Mucosa of gallbladder (tissue), 1 donor: ENCODE results near the gene NTHL1. TPM values are rescaled to one million over a fixed set of nuclear protein-coding genes. Genes with fewer than 3 reads are reported as not detected.
"Not testable (repeated sequence)": the region's sequence is repeated elsewhere in the genome, so short reads cannot be mapped to it uniquely, and the experiment has no call there.

Experiments
- DNase-seq: peaks from one replicate; pipeline ENCODE4 v3.0.0-alpha.2; 2020; ENCODE audit warnings: low spot score
- total RNA-seq: library from RNA; stranded (reverse); gene quantifications from one replicate; pipeline ENCODE4 v1.2.1, GENCODE V29; 2021
- donor health status: DM: no; HTN: no; CAD: no.

The NTHL1 gene
- total RNA-seq, 1 donor from 2014 or later, result 33.9 TPM

DNA sequence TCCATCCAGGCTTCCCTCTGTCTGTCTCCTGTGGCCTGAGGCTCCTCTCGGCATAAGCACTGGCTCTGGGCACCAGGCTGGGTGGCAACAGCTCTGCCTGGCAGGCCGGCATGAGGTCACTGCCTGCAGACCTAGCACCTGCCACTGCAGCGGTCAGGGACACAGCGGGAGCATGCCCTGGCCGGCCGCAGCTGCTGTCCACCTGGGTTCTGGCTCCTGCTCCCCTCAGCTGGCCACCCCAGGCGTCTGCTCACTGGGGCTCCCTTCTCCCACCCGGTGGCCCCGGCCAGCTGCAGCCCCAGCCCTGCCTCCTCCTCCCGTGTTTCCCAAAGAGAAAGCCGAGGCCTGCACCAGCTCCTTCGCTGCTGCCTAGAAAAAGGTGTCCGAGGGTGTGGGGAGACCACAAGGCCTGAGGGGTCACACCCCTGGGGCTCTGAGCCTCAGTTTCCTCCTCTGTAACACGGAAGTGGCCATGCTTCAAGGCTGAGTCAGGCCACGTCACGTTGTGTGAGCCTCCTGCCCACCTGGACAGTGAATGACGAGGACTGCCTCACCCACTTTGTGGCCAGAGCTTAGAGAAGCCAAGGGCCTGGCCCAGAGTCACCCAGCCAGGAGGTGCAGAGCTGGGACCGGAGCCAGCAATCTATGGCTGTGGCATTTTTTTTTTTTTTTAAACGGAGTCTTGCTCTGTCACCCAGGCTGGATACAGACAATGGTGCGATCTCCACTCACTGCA lies 6.7 kb downstream of the NTHL1 start:
- DNase-seq, result peak; percentile 83

- DNase-seq, result no peak
Measured at GRCh38 chr16:2040041-2040786, 7.4 kb downstream of the NTHL1 start.

GRCh38 chr16:2039274-2040031 lies 8.2 kb downstream of the NTHL1 start:
- peak; percentile 88 for DNase-seq

DNA sequence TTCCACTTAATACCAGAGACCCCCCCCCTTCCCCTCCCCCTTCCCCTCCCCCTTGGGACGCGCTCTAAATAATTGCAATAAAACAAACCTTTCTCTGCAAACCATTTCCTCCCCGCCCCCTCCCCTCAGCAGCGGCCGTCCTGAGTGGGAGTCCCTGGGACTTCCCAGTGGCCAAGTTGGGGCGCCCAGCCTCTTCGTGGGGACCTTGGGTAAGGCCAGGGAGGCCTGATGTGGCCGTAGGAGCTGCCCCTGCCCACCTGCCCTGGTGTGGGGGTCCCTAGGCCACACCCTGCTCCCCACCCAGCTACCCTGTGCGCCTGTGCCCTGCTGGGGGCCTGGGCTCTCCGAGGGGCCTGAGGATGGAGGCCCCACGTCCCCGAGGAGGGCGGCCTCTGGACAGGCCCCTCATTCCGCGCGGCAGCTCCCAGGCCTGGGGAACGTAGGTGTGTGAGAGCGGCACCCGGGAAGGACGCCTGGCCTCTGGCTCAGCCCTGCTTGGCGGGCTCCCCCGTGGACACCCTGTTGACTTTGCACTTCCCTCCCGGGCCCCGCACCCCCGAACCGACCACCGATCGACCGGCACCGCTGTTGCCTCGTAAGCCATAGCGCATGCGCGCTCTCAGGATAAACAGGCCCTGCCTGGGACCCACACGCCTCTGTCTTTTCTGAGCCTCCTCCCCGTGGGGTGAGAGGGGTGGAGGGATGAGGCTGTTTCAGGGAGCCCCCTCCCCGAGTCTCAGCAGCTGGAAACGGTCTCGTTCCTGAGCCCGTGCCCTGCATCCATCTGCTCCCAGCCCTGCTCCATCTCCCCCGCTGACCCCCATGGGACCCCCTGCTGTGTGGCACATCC lies 9.0 kb downstream of the NTHL1 start:
- DNase-seq, result no peak

- no peak for DNase-seq
Measured at GRCh38 chr16:2037647-2038381, 9.8 kb downstream of the NTHL1 start.

GRCh38 chr16:2037115-2037514 lies 10.5 kb downstream of the NTHL1 start:
- DNase-seq, result no peak

DNA sequence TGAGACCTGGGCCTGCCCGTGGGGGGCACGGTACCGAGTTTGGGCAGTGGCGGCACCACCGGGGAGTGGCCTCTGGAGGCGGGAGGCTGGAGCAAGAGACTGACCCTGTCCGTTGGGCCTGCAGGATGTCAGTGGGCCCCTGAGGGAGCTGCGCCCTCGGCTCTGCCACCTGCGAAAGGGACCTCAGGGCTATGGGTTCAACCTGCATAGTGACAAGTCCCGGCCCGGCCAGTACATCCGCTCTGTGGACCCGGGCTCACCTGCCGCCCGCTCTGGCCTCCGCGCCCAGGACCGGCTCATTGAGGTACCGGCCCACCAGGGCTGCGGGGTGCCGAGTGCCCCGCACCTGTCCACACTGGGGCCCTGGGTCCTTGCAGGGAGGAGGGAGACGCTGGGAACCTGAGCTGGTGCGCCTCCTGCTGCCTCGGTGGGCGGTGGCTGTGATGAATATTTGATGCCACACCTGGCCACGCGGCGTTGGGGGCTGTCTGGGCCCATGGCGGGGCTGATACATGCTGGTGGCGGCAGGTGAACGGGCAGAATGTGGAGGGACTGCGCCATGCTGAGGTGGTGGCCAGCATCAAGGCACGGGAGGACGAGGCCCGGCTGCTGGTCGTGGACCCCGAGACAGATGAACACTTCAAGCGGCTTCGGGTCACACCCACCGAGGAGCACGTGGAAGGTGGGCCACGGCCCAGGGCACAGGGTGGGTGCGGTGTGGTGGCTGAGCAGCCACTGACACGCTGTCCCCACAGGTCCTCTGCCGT lies 11.3 kb downstream of the NTHL1 start:
- no peak for DNase-seq

- DNase-seq, result no peak
Measured at GRCh38 chr16:2035431-2036199, 12.0 kb downstream of the NTHL1 start.

- no peak for DNase-seq
Measured at GRCh38 chr16:2034696-2035430, 12.8 kb downstream of the NTHL1 start.

DNA sequence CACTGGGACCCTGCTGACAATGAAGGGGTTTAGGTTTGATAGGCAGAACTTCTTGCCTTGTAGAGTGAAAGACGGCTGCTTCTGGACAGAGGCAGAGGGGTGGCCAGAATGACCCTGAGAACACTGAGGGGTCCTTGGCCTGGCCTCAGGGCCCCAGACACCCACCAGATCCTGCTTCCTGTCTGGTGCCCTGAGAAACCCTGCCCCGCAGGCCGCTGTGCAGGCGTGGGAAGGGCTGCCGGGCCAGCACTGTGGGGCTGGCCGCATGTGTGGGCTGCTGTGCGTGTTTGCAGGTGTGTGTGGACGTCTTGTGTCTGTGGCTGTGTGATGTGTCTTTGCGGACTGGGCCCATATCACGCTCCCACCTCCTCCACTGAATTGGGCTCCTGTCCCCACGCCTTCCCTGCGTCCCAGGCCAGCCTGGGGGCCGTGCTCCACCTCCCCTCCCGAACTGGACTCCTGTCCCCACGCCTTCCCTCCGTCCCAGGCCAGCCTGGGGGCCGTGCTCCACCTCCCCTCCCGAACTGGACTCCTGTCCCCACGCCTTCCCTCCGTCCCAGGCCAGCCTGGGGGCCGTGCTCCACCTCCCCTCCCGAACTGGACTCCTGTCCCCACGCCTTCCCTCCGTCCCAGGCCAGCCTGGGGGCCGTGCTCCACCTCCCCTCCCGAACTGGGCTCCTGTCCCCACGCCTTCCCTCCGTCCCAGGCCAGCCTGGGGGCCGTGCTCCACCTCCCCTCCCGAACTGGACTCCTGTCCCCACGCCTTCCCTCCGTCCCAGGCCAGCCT lies 13.5 kb downstream of the NTHL1 start:
- DNase-seq, result not testable (repeated sequence)

DNA sequence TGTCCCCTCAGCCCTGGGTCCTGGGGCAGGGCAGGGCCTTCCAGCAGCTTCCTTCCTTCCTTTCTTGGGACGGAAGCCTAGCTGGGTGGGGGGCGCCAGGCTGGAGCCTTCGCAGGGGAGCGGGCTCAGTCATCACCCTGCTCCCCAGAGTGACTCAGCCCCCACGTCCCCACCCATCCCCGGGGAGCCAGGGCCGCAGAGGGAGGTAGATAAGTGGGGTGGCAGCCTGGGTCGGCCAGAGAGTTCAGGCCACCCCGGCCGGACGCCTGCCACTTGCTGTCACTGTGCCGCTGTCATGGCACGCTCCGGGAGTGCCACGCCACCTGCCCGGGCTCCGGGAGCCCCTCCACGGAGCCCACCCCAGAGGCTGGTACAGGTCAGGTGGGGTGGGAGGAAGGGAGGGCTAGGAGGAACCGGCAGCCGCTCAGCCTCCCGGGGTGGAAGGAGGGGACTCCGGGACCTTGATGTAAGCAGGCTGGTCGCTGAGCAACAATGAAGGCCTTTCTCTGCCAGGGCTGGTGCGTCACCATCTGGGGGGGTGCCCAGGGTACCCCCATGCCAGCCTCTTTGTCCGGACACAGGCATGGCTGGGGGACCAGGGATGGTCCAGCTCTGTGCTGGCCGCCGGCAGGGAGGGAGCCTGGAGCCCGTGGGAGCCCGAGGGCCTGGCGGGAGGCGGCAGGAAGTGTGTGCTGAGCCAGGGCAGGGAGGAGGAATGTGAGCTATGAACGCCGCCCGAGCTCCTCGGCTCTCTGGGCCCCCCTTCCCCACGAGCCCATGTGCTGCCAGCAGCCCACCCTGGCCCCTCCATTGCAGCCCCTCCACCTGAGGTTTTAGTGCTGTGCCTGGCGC lies 14.4 kb downstream of the NTHL1 start:
- DNase-seq, result no peak

- DNase-seq, result no peak
Measured at GRCh38 chr16:2032285-2033056, 15.2 kb downstream of the NTHL1 start.

- no peak for DNase-seq
Measured at GRCh38 chr16:2031081-2031577, 16.5 kb downstream of the NTHL1 start.

DNA sequence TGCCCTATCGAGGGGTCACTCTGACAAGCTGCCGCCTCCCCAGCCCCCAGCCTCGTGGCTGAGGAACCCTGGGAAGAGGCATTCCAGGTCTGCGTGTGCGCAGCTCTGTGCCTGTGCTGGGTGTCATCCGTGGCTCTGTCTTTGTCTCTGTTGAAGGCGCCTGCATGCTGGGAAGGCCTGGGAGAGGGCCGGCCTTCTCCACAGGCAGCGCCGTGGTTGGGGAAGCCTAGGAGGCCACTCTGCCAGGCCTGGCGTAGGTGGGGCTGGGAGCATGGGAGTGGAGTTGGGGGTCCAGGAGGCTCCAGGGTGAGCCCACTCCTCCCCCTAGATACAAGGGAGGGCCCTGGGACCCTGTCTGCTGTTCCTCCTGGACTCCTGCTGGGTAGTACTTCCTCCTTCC lies 17.6 kb downstream of the NTHL1 start:
- DNase-seq, result no peak

GRCh38 chr16:2029350-2029749 lies 18.3 kb downstream of the NTHL1 start:
- no peak for DNase-seq
